IMR-90 (cell line): Measurements from ENCODE around the gene SYTL2. TPM values are rescaled to one million over a fixed set of nuclear protein-coding genes. Genes with fewer than 3 reads are reported as not detected.

Source experiments
- ATAC-seq: fragments of 200-7000 bp; cut with Tn5 transposase; 2 replicates; pipeline ENCODE4 v1.9.1; 2020; ENCODE audit warnings: low read depth, mild to moderate bottlenecking, moderate library complexity
- BruUV-seq: library from RNA; stranded (reverse); fragments of 400-500 nt; replicated peaks from 2 replicates; lab custom pipeline; 2021; lab: Mats Ljungman, UMichigan
- CTCF ChIA-PET: fragments of 300-600 bp; formaldehyde crosslinking; extraction: SDS; loops from one replicate; lab custom pipeline; 2021; ENCODE audit warnings: antibody characterized with exemption; lab: Yijun Ruan, JAX
- POLR2A ChIA-PET: fragments of 300-600 bp; sonication (Branson Sonifier 250); formaldehyde crosslinking; loops from one replicate; lab custom pipeline; 2022; ENCODE audit warnings: antibody characterized with exemption; ENCODE audit not compliant: unreplicated experiment; lab: Charles Lee
- DNase-seq: peaks from one replicate; pipeline ENCODE4 v3.0.0; 2013
- H2AFZ ChIP-seq: replicated peaks from 2 replicates; pipeline ENCODE3; 2013; ENCODE audit warnings: low read length, mild to moderate bottlenecking; ENCODE audit not compliant: poor library complexity
- H2AK5ac ChIP-seq: 2 replicates; pipeline ENCODE4 v1.6.1; 2013; ENCODE audit warnings: low read depth, low read length, inconsistent platforms
- H2AK9ac ChIP-seq: replicated peaks from 2 replicates; pipeline ENCODE3; 2013; ENCODE audit warnings: mild to moderate bottlenecking, low read depth, low read length, moderate library complexity; ENCODE audit not compliant: poor library complexity
- H2BK120ac ChIP-seq: 2 replicates; pipeline ENCODE4 v1.6.1; 2013; ENCODE audit warnings: low read depth, low read length, inconsistent platforms
- H2BK15ac ChIP-seq: 3 replicates; pipeline ENCODE4 v1.6.1; 2013; ENCODE audit warnings: low read depth, low read length, inconsistent platforms
- H2BK20ac ChIP-seq: 2 replicates; pipeline ENCODE4 v1.6.1; 2013; ENCODE audit warnings: low read depth, mild to moderate bottlenecking, inconsistent platforms, low read length, moderate library complexity
- H2BK5ac ChIP-seq: 2 replicates; pipeline ENCODE4 v1.6.1; 2013; ENCODE audit warnings: mild to moderate bottlenecking, low read depth, low read length, inconsistent platforms; ENCODE audit not compliant: poor library complexity, severe bottlenecking
- H3K14ac ChIP-seq: replicated peaks from 2 replicates; pipeline ENCODE4 v1.6.1; 2013; ENCODE audit warnings: low read depth, low read length, inconsistent platforms
- H3K18ac ChIP-seq: 2 replicates; pipeline ENCODE4 v1.6.1; 2013; ENCODE audit warnings: low read depth, low read length, control low read depth
- H3K23ac ChIP-seq: 2 replicates; pipeline ENCODE4 v1.6.1; 2013; ENCODE audit warnings: low read depth, low read length, inconsistent platforms
- H3K27ac ChIP-seq: 2 replicates; pipeline ENCODE4 v1.5.1; 2013; ENCODE audit warnings: mild to moderate bottlenecking, control low read depth, low read length; ENCODE audit not compliant: insufficient read depth
- H3K27me3 ChIP-seq: 2 replicates; pipeline ENCODE4 v1.6.1; 2013; ENCODE audit warnings: low read length; ENCODE audit not compliant: control insufficient read depth, insufficient read depth
- H3K36me3 ChIP-seq: 2 replicates; pipeline ENCODE4 v1.6.1; 2013; ENCODE audit warnings: low read length, mixed read lengths; ENCODE audit not compliant: control insufficient read depth, insufficient read depth
- H3K4ac ChIP-seq: 2 replicates; pipeline ENCODE4 v1.6.1; 2013; ENCODE audit warnings: low read depth, low read length, inconsistent platforms
- H3K4me1 ChIP-seq: 2 replicates; pipeline ENCODE4 v1.6.1; 2013; ENCODE audit warnings: low read length, mixed read lengths; ENCODE audit not compliant: control insufficient read depth, insufficient read depth
- H3K4me2 ChIP-seq: 2 replicates; pipeline ENCODE4 v1.6.1; 2013; ENCODE audit warnings: low read depth, mild to moderate bottlenecking, control low read depth, low read length, moderate library complexity
- H3K4me3 ChIP-seq: 2 replicates; pipeline ENCODE4 v1.5.1; 2013; ENCODE audit warnings: low read depth, mild to moderate bottlenecking, control low read depth, low read length, moderate library complexity; ENCODE audit not compliant: insufficient read depth
- H3K56ac ChIP-seq: 2 replicates; pipeline ENCODE4 v1.6.1; 2013; ENCODE audit warnings: low read length, inconsistent platforms; ENCODE audit not compliant: insufficient read depth; ENCODE audit errors: extremely low read depth
- H3K79me1 ChIP-seq, 2 experiments: 2 replicates each; pipeline ENCODE4 v1.6.1; 2013; ENCODE audit warnings: low read length in 2 of 2, inconsistent platforms in 1 of 2, low read depth in 1 of 2
- H3K9ac ChIP-seq: 2 replicates; pipeline ENCODE4 v1.6.1; 2013; ENCODE audit warnings: low read depth, low read length, control low read depth
- H3K9me1 ChIP-seq: 2 replicates; pipeline ENCODE4 v1.6.1; 2013; ENCODE audit warnings: low read length, inconsistent platforms; ENCODE audit not compliant: insufficient read depth
- H3K9me3 ChIP-seq: 2 replicates; pipeline ENCODE4 v1.6.1; 2013; ENCODE audit warnings: low read length; ENCODE audit not compliant: control insufficient read depth, insufficient read depth
- H4K20me1 ChIP-seq: 2 replicates; pipeline ENCODE4 v1.6.1; 2013; ENCODE audit warnings: low read length, inconsistent platforms; ENCODE audit not compliant: insufficient read depth
- H4K5ac ChIP-seq: 2 replicates; pipeline ENCODE4 v1.6.1; 2013; ENCODE audit warnings: mild to moderate bottlenecking, low read depth, low read length, control low read depth
- H4K8ac ChIP-seq, 2 experiments: 2 replicates each; pipeline ENCODE4 v1.6.1; 2013; ENCODE audit warnings: low read depth in 2 of 2, low read length in 2 of 2, control low read depth in 1 of 2, inconsistent platforms in 1 of 2
- H4K91ac ChIP-seq: 2 replicates; pipeline ENCODE4 v1.6.1; 2013; ENCODE audit warnings: low read depth, low read length, inconsistent platforms; ENCODE audit not compliant: insufficient read depth
- BHLHE40 ChIP-seq: fragments of 150-350 bp; IDR thresholded peaks from 2 replicates; pipeline ENCODE4 v1.6.1; 2016; ENCODE audit warnings: mild to moderate bottlenecking, low read depth, low read length
- CEBPB ChIP-seq: IDR thresholded peaks from 2 replicates; pipeline ENCODE4 v1.6.1; 2012; ENCODE audit warnings: low read depth, low read length, improper control_type of control experiment
- CHD1 ChIP-seq: IDR thresholded peaks from 2 replicates; pipeline ENCODE4 v1.6.1; 2012; ENCODE audit warnings: low read depth, low read length, improper control_type of control experiment
- FOS ChIP-seq: fragments of 150-350 bp; IDR thresholded peaks from 2 replicates; pipeline ENCODE4 v1.6.1; 2016; ENCODE audit warnings: low read depth, low read length
- MAFK ChIP-seq: IDR thresholded peaks from 2 replicates; pipeline ENCODE4 v1.6.1; 2012; ENCODE audit warnings: low read depth, low read length, improper control_type of control experiment
- MAZ ChIP-seq: IDR thresholded peaks from 2 replicates; pipeline ENCODE4 v1.6.1; 2012; ENCODE audit warnings: low read depth, mild to moderate bottlenecking, low read length, improper control_type of control experiment, moderate library complexity, borderline replicate concordance
- MXI1 ChIP-seq: IDR thresholded peaks from 2 replicates; pipeline ENCODE4 v1.6.1; 2012; ENCODE audit warnings: low read depth, mild to moderate bottlenecking, low read length, moderate library complexity, borderline replicate concordance
- NFE2L2 ChIP-seq: fragments of 150-350 bp; IDR thresholded peaks from 2 replicates; pipeline ENCODE4 v1.6.1; 2016; ENCODE audit warnings: low read depth, mild to moderate bottlenecking, low read length
- POLR2A ChIP-seq: IDR thresholded peaks from 2 replicates; pipeline ENCODE4 v1.6.1; 2012; ENCODE audit warnings: mild to moderate bottlenecking, low read depth, low read length
- RAD21 ChIP-seq: IDR thresholded peaks from 2 replicates; pipeline ENCODE4 v1.6.1; 2012; ENCODE audit warnings: low read length, improper control_type of control experiment
- RCOR1 ChIP-seq: IDR thresholded peaks from 2 replicates; pipeline ENCODE4 v1.6.1; 2012; ENCODE audit warnings: mild to moderate bottlenecking, low read length, improper control_type of control experiment; ENCODE audit not compliant: insufficient replicate concordance
- WGBS, 2 experiments: methylation state at CpG; one replicate each; pipeline versions ENCODE4 v1.1.5 to v1.1.7; 2013; ENCODE audit warnings: missing lambda C conversion rate in 2 of 2; ENCODE audit not compliant: insufficient read length in 1 of 2; ENCODE audit errors: extremely low coverage in 2 of 2; 5-methylcytosine and 5-hydroxymethylcytosine counted together
- dilution Hi-C: fragments of 300-500 bp; cut with HindIII; formaldehyde crosslinking; loops from one replicate; pipeline ENCODE4 v1.14.3; 2018; ENCODE audit warnings: low sequenced_read_pairs; ENCODE audit not compliant: unreplicated experiment
- in situ Hi-C: fragments of 300-500 bp; cut with MboI; formaldehyde crosslinking; loops from 3 replicates; pipeline ENCODE4 v1.14.3; 2019; ENCODE audit warnings: low sequenced_read_pairs, inconsistent platforms, mixed read lengths
- intact Hi-C: fragments of 100-400 bp; cut with micrococcal nuclease; formaldehyde crosslinking; loops from 2 replicates; pipeline ENCODE4 v1.10.0; 2022
- polyA plus RNA-seq, 3 experiments: library from polyadenylated mRNA; depleted of rRNA; stranded (reverse); fragments of >200 nt; gene quantifications; 2 replicates each; pipeline ENCODE4 v1.2.3, GENCODE V29; 2012; ENCODE audit warnings: low replicate concordance in 1 of 3
- total RNA-seq: library from RNA; depleted of rRNA; stranded (reverse); fragments of >200 nt; gene quantifications from 2 replicates; pipeline ENCODE4 v1.2.3, GENCODE V29; 2012
- TF ChIP-seq, protein P1 (sequence below): fragments of 150-350 bp; IDR thresholded peaks from 2 replicates; pipeline ENCODE4 v1.6.1; 2017; ENCODE audit warnings: mild to moderate bottlenecking, antibody characterized with exemption, low read length, low read depth
- TF ChIP-seq, protein P2 (sequence below): fragments of 150-350 bp; IDR thresholded peaks from 2 replicates; pipeline ENCODE4 v1.6.1; 2016; ENCODE audit warnings: low read depth, mild to moderate bottlenecking, low read length, moderate library complexity, borderline replicate concordance
- TF ChIP-seq, protein P3 (sequence below): conservative IDR thresholded peaks from 2 replicates; pipeline ENCODE4 v1.5.1; 2012; ENCODE audit warnings: mild to moderate bottlenecking, low read depth, low read length, improper control_type of control experiment

The SYTL2 gene
- total and polyA plus RNA-seq, 2 of the 4 experiments (the other 2 are of a cell fraction): 45.2 to 70.0 TPM

DNA sequence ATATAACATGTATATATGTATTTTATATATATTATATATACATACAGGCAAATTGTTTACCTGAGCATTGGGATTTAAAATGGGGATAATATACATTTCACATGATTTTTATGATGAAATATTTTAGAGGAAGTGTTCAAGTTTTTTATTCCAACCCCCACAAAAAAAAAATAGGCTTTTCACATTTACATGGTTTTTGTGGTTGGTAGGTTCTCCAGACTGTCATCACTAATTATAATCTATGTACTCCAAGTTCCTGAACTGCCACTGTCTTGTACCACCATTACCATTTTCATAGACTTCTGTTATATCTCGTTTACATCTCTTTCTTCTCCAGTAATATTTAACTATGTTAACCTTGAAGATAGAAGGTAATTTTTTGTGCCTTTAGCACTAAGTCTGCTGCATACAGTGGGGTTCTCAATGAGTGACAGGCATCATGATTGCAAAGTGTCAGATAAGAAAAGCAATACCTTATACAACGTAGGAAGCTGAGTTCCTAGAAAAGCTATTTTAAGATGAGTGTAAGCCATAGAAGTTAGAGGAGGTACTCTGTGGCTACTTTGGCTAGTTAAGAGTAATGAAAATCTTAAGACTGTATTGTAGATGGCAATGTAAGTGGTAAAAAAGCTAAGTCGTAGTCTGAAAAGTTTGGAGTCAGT is 158.0 kb downstream of the SYTL2 start:
- Histone ChIP-seq H3K23ac (no peak overlapping the region), H2BK120ac (no peak overlapping the region), H4K20me1 (peaks cover 6% of the 10 kb centered on the region; the same call in 1 of the 2 replicates), H3K36me3 (peaks cover 8% of the 10 kb centered on the region), H3K18ac (no peak overlapping the region), H3K4me1 (no peaks in the 10 kb centered on the region), H2AK5ac (no peak overlapping the region), H4K5ac (no peak overlapping the region), H3K27ac (no peak overlapping the region), H3K27me3 (no peaks in the 10 kb centered on the region), H2BK15ac (no peak overlapping the region), H3K4ac (no peak overlapping the region), H3K9ac (no peak overlapping the region), H3K4me3 (no peak overlapping the region), H2BK5ac (no peak overlapping the region), H4K91ac (no peak overlapping the region), H3K14ac (no peak overlapping the region), H3K79me1 (peaks cover 9 to 43% of the 10 kb centered on the region in 2 experiments), H3K9me1 (no peaks in the 10 kb centered on the region), H2AFZ (no peak overlapping the region), H3K9me3 (no peaks in the 10 kb centered on the region), H3K56ac (no peak overlapping the region), H2BK20ac (no peak overlapping the region), H4K8ac (no peak overlapping the region), H2AK9ac (no peak overlapping the region), H3K4me2 (no peak overlapping the region)
- intact Hi-C loops (no loop called here), in situ Hi-C loops (no loop called here), dilution Hi-C loops (no loop called here)
- ATAC-seq: no peak
- TF ChIP-seq MAFK (no peak), RAD21 (no peak), POLR2A (no peak), NFE2L2 (no peak), MXI1 (no peak), RCOR1 (no peak), BHLHE40 (no peak), CEBPB (no peak), CHD1 (no peak), FOS (no peak), MAZ (no peak)
- TF ChIP-seq, protein P1, sequence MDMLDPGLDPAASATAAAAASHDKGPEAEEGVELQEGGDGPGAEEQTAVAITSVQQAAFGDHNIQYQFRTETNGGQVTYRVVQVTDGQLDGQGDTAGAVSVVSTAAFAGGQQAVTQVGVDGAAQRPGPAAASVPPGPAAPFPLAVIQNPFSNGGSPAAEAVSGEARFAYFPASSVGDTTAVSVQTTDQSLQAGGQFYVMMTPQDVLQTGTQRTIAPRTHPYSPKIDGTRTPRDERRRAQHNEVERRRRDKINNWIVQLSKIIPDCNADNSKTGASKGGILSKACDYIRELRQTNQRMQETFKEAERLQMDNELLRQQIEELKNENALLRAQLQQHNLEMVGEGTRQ: no peak
- TF ChIP-seq, protein P2, sequence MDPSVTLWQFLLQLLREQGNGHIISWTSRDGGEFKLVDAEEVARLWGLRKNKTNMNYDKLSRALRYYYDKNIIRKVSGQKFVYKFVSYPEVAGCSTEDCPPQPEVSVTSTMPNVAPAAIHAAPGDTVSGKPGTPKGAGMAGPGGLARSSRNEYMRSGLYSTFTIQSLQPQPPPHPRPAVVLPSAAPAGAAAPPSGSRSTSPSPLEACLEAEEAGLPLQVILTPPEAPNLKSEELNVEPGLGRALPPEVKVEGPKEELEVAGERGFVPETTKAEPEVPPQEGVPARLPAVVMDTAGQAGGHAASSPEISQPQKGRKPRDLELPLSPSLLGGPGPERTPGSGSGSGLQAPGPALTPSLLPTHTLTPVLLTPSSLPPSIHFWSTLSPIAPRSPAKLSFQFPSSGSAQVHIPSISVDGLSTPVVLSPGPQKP: no peak
- TF ChIP-seq, protein P3, sequence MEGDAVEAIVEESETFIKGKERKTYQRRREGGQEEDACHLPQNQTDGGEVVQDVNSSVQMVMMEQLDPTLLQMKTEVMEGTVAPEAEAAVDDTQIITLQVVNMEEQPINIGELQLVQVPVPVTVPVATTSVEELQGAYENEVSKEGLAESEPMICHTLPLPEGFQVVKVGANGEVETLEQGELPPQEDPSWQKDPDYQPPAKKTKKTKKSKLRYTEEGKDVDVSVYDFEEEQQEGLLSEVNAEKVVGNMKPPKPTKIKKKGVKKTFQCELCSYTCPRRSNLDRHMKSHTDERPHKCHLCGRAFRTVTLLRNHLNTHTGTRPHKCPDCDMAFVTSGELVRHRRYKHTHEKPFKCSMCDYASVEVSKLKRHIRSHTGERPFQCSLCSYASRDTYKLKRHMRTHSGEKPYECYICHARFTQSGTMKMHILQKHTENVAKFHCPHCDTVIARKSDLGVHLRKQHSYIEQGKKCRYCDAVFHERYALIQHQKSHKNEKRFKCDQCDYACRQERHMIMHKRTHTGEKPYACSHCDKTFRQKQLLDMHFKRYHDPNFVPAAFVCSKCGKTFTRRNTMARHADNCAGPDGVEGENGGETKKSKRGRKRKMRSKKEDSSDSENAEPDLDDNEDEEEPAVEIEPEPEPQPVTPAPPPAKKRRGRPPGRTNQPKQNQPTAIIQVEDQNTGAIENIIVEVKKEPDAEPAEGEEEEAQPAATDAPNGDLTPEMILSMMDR: no peak
- no peak for DNase-seq
- no TSS peak for BruUV-seq
- WGBS, 2 experiments: no CpG with 5 or more reads among the region's 3 CpGs
- ChIA-PET POLR2A (no interaction called here), CTCF (interaction anchor here (0.6 kb wide), 1 partner anchor 546 kb away, joined by 3 read pairs; no protein-coding TSS in a partner anchor)
